Fibroblast of mammary gland (primary cell): Measurements from ENCODE around the gene GPR35.

ENCODE experiments used
- DNase-seq: peaks from one replicate; pipeline ENCODE4 v3.0.0-alpha.2; 2010; ENCODE audit warnings: low read depth
- H3K4me3 ChIP-seq: 2 replicates; pipeline ENCODE4 v1.5.1; 2011; ENCODE audit warnings: low read depth, mild to moderate bottlenecking, low read length, moderate library complexity; ENCODE audit not compliant: control insufficient read depth
- CTCF ChIP-seq: conservative IDR thresholded peaks from 2 replicates; pipeline ENCODE4 v1.5.1; 2011; ENCODE audit warnings: low read depth, low read length, inconsistent platforms; ENCODE audit not compliant: control insufficient read depth, insufficient read depth

GPR35 gene

GRCh38 chr2:240623531-240624010 is 1.7 kb upstream of the GPR35 start:
- H3K4me3 ChIP-seq, result no peak overlapping the region
- TF ChIP-seq CTCF, result no peak
- DNase-seq, result no peak

- DNase-seq, result no peak
- no peak for TF ChIP-seq CTCF
- H3K4me3 ChIP-seq, result no peak overlapping the region
Observed at GRCh38 chr2:240624011-240624949, 1.0 kb upstream of the GPR35 start.

- no peak overlapping the region for H3K4me3 ChIP-seq
- no peak for DNase-seq
- no peak for TF ChIP-seq CTCF
Observed at GRCh38 chr2:240626531-240627300, 1.4 kb downstream of the GPR35 start.

GRCh38 chr2:240627736-240628506 is 2.6 kb downstream of the GPR35 start:
- TF ChIP-seq CTCF, result no peak
- no peak overlapping the region for H3K4me3 ChIP-seq
- DNase-seq, result no peak

GRCh38 chr2:240628507-240628807 is 3.2 kb downstream of the GPR35 start:
- H3K4me3 ChIP-seq, result no peak overlapping the region
- TF ChIP-seq CTCF, result no peak
- DNase-seq, result no peak

GRCh38 chr2:240628808-240629618 is 3.7 kb downstream of the GPR35 start:
- H3K4me3 ChIP-seq, result no peak overlapping the region
- TF ChIP-seq CTCF, result no peak
- no peak for DNase-seq
